ENCODE data around the gene NFIC.

GRCh38 chr19:3336351-3336679, 30.1 kb upstream of the NFIC start:
- TF ChIP-seq POLR2A (IDR thresholded peaks at IDR 0.05) (no peak), CTCF (IDR thresholded peaks at IDR 0.05) (no peak), EP300 (IDR thresholded peaks at IDR 0.05) (no peak)

Data from tibial nerve (tissue), 4 donors.